ENCODE measurements around the gene CADM4. TPM values are rescaled to one million over a fixed set of nuclear protein-coding genes. Genes with fewer than 3 reads are reported as not detected.
"Not testable (repeated sequence)": the region's sequence is repeated elsewhere in the genome, so short reads cannot be mapped to it uniquely, and the experiment has no call there.

Gene CADM4, protein sequence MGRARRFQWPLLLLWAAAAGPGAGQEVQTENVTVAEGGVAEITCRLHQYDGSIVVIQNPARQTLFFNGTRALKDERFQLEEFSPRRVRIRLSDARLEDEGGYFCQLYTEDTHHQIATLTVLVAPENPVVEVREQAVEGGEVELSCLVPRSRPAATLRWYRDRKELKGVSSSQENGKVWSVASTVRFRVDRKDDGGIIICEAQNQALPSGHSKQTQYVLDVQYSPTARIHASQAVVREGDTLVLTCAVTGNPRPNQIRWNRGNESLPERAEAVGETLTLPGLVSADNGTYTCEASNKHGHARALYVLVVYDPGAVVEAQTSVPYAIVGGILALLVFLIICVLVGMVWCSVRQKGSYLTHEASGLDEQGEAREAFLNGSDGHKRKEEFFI
- total RNA-seq, result 1 to 10 TPM; 2.0 to 4.9 TPM
- long read RNA-seq, result 0 reads

- DNase-seq, result peak; percentile 40 to 48
- intact Hi-C loops (cut with DNase I, micrococcal nuclease), result loop anchor here in 1 of 2 donors (5.0 kb wide), 1 partner anchor 82 kb away; no protein-coding TSS in a partner anchor
- peak; percentile 89 for ATAC-seq
These were observed at the start of gene CADM4 for GRCh38 chr19:43639519-43640423. CADM4 (minus strand) TSS chr19:43639850; CDS start chr19:43639790, 60 bp downstream.

DNA sequence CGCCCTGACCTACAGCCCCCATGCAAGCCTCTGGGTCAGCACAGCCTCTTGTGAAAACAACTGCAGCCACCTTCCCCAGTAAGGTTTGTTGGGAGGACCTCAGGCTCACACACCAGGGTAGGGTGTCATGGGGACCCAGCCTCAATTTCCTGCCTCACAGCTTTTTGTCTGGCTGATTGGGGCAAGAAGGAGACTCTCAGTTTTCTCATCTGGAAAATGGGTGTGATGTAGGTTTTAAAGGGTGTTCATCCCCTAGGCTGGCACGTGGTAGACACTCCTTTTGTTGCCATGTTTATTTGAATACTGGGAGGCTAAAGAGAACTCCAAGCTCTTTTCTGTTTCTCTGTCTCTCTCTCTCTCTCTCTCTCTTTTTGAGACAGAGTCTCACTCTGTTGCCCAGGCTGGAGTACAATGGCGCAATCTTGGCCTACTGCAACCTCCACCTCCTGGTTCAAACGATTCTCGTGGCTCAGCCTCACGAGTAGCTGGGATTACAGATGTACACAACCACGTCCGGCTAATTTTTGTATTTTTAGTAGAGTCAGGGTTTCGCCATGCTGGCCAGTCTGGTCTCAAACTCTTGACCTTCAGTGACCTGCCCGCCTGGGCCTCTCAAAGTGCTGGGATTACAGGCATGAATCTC lies 48.5 kb upstream of the CADM4 start:
- ATAC-seq (no peak), DNase-seq (no peak)
- intact Hi-C loops (cut with DNase I, micrococcal nuclease), result no loop called here

DNA sequence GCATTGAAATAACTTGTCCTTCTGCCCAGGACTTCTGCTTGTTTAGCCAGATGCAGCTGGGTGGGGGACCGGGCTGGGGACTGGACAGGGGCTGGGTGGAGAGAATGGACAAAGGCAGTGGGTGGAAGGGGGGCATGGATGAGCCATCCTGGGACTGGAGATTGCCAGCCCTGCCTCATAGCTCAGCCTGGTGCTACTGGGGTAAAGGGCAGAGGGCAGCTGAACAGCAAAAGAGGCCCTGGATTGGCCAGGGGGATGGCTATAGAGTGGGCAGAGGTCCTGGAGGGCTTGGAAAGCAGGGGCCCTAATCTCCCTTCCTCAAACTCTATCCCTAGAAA lies 48.0 kb upstream of the CADM4 start:
- DNase-seq, result no peak
- intact Hi-C loops (cut with DNase I, micrococcal nuclease), result no loop called here
- ATAC-seq, result peak; percentile 52

DNA sequence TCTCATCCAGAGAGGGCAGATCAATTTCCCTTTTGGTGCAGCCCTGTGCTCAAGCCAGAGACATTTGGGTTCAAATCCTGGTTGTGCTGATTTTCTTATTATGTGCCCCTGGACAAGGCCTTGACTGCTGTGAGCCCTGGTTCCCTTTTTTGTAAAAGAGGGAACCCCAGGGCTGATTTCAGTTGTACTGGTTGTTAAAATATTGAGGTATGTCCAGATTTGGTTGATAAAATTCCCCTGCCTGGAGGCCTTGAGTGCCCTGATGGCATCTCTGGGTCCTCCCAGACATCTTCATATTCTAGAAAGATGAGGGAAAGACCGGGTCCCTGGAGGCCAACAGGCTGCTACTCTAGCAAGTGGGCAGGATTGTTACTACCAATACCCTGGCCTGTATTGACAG lies 44.7 kb upstream of the CADM4 start:
- ATAC-seq (no peak), DNase-seq (no peak)
- intact Hi-C loops (cut with DNase I, micrococcal nuclease), result no loop called here

DNA sequence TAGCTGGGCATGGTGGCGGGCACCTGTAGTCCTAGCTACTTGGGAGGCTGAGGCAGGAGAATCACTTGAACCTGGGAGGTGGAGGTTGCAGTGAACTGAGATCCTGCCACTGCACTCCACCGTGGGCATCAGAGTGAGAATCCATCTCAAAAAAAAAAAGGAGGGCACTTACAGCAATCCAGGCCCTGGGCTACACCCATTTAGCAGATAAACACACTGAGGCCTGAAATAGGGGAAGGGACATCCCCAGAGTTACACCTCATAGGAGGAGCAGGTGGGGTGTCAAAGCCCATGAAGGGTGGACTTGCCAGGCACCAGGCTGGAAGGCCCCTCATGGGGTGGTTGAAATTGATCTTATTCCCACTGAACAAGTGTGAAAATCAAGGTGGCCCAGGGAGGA lies 44.3 kb upstream of the CADM4 start:
- ATAC-seq, result no peak
- intact Hi-C loops (cut with DNase I, micrococcal nuclease), result no loop called here
- no peak for DNase-seq

DNA sequence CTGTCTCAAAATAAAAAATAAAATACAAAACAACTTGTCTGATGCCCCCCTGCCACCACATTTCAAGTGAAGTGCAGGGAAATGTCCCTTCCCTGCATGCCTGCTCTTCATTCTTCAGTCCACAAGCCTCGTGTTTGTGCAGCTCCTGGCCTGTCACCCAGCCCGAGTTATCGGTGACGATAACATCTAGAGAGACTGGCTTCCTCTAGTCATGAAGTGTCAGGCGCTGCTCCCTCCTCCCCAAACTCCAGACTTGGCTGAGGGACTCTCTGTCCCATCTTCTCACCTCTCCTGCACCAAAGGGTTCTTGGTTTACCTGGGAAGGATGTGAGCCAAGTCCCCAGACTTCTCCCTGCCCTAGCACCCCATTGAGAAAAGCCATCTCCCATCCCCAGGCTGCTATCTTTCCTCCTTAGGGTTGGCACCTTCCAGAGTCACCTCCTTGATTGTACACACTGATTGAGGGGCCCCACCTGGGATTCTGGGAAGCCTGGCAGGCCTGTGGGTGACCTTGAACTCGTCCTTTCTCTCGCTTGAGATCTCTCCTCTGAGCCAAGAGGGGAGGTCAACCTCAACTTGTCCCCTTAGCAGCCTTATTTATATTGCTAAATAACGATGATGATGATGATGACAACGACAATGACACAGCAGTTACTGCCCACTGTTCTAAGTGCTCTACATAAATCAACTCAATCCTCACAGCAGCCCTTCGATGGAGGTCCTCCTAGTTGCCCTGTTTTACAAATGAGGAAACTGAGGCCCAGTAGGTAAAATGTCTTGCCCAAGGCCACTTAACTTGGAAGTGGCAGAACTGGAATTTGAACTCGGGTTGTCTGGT lies 43.4 kb upstream of the CADM4 start:
- intact Hi-C loops (cut with DNase I, micrococcal nuclease), result no loop called here
- no peak for DNase-seq
- ATAC-seq, result no peak

DNA sequence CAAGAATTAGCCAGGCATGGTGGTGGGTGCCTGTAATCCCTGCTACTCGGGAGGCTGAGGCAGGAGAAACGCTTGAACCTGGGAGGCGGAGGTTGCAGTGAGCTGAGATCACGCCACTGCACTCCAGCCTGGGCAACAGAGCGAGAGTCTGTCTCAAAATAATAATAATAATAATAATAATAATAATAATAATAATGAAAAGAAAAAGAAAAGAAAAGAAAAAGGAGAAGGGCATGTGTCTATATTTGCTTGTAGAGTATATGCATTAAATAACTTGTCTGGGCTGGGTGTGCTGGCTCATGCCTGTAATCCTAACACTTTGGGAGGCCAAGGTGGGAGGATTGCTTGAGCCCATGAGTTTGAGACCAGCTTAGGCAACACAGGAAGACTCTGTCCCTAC lies 42.6 kb upstream of the CADM4 start:
- DNase-seq; ATAC-seq; intact Hi-C loops (cut with DNase I, micrococcal nuclease): not testable (repeated sequence)

DNA sequence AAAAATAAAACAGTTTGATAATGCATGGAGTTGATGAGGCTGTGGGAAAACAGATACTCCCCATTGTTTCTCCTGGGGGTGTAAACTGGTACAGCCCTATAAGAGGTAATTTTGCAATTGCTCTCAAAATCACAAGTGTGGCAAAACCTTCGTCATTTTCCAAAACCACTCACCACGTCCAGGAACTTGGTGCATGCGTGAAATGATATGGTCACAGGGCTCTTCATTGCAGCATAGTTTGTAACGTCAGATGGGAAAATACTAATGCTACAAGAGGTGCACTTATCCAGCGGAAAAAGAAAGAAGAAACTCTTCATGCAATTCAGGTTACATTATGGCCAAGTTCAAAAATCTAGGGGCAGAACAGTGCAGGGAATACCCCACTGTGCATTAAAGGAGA lies 42.2 kb upstream of the CADM4 start:
- intact Hi-C loops (cut with DNase I, micrococcal nuclease), result no loop called here
- DNase-seq, result no peak
- no peak for ATAC-seq

DNA sequence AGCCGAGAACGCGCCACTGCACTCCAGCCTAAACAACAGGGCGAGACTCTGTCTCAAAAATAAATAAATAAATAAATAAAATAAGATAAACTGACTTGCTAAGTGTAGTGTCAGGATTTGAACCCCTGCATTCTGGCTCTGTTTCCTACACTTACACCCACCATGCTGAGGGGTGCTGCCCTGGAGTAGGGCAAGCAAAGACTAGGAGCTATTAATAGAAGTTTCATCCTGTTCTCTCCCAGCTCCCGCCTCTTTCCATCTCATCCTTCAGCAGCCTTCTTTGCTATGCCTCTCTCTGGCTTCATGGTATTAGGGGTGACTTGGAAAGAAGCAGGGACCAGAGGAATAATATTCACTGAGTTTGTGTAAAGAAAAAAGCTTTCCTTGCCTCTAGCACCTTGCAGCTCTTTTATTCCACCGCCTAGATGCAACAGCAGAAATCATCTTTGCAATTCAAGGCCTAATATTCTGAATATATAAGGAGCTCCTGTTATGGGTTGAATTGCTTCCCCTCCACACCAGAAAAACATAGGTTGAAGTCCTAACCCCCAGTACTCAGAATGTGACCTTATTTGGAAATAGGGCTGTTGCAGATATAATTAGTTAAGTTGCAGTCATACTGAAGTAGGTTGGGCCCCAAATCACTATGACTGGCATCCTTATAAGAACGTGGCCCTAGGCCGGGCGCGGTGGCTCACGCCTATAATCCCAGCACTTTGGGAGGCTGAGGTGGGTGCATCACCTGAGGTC lies 39.0 kb upstream of the CADM4 start:
- intact Hi-C loops (cut with DNase I, micrococcal nuclease), result no loop called here
- DNase-seq (no peak), ATAC-seq (no peak)

DNA sequence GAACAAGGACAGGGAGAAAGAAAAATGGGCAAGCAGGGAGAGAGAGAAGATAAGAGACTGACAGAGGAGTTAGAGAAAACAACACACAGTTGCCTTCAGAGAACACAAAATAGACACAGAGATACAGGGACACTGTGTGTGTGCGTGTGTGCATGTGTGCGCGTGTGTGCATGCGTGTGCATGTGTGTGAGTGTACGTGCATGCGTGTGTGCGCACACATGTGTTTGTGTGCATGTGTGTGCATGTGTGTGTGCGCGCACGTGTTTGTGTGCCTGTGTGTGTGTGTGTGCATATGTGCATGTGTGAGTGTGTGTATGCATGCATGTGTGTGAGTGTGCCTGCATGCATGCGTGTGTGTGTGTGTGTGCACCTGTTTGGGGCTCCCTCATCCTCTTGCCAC lies 36.3 kb upstream of the CADM4 start:
- no peak for DNase-seq
- no peak for ATAC-seq
- intact Hi-C loops (cut with DNase I, micrococcal nuclease), result no loop called here

DNA sequence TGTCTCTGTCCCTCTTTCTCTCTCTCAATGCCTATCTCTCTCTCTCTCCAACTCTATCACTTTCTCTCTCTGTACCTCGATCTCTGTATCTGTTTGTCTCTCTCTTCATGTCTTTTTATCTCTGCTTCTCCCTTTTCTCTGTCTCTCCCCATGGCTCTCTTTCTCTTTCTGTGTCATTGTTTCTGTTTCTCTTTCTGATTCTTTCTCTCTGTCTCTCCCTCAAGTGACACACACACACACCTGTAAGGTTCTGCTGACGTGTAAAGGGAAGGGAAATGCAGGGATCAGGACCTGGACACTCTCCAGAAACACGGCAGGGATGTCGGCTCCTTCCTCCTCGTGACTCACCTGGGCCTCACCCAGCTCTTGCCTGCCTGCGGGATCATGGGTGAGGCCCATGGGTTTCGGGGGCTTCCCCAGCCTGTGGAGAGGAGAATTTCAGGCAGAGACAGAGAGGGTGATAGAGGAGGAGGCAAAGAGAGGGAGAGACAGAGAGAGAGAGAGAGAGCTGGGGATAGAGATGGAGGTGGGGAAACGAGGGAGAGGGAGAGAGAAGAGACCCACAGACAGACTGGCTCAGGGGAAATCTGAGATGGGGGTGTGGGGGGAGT lies 35.7 kb upstream of the CADM4 start:
- DNase-seq (peak; percentile 82 to 93), ATAC-seq (peak; percentile 84)
- intact Hi-C loops (cut with DNase I, micrococcal nuclease), result no loop called here

DNA sequence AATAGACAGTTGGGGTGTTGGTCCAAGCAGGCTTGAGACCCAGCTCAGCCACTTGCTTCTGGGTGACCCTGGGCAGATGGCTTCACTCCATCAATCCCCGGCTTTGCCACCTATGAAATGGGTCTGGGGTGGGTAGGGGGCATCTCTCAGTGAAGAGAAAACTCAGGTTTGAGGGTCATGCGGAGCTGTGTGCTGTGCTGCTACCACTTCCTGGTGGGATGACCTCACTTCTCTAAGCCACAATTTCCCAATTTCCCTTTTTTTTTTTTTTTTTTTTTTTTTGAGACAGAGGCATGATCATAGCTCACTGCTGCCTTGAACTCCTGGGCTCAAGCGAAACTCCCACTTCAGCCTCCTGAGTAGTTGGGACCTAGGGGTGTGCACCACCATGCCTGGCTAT lies 34.9 kb upstream of the CADM4 start:
- ATAC-seq (no peak), DNase-seq (no peak)
- intact Hi-C loops (cut with DNase I, micrococcal nuclease), result no loop called here

DNA sequence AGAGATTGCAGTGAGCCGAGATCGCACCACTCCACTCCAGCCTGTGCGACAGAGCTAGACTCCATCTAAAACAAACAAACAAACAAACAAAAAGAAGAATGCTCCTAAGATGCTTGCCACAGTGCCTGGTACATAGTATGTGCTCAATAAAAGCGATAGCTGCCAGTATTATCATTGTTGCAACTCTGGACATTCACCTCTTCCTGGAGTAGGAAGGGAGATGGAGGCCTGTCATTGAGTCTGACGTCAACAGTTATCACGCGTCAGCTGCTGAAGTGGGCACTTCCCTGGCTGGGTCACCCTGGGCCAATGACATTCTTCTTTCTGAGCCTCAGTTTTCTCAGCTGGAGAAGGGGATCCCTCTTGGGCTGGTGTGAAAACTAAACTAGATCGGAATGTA lies 34.5 kb upstream of the CADM4 start:
- DNase-seq (peak in 1 of 2 donors; percentile 45), ATAC-seq (no peak)
- intact Hi-C loops (cut with DNase I, micrococcal nuclease), result no loop called here

- ATAC-seq (no peak), DNase-seq (no peak)
- intact Hi-C loops (cut with DNase I, micrococcal nuclease), result no loop called here
These were observed 34.0 kb upstream of the CADM4 start for GRCh38 chr19:43673637-43674036.

DNA sequence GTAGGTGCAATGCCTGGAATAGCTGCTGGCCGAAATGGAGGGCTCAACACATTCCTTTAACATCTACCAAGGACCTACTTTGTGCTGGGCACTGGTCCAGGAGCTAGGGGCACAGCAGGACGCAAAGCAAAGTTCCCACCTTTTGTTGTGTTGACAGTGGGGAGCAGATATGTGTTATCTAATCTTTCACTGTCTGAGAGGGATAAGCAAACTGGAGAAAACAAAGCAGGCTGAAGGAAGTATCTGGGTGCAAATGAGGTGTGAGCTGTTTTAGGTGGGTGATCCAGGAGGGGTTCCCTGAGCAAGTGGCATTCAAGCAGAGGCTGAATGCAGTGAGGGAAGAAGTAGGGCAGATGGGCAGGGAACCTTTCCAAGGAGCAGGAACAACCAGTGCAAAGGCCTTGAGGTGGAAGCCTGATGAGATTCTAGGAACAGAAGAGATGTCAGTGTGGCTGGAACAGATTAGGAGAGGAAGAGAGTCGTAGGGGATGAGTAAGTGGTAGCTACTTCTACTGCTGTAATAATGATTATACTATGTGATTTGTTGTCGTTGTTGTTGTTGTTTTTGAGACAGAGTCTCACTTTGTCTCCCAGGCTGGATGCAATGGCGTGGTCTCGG lies 32.5 kb upstream of the CADM4 start:
- DNase-seq, result no peak
- intact Hi-C loops (cut with DNase I, micrococcal nuclease), result no loop called here
- no peak for ATAC-seq

GRCh38 chr19:43668406-43669109 lies 28.9 kb upstream of the CADM4 start:
- ATAC-seq (peak; percentile 78), DNase-seq (peak; percentile 99)
- intact Hi-C loops (cut with DNase I, micrococcal nuclease), result no loop called here

Measured in left colon (tissue), 2 donors.